Suppressor macrophage (primary cell): ENCODE measurements around the gene ZNF587.
"Not testable (repeated sequence)": the region's sequence is repeated elsewhere in the genome, so short reads cannot be mapped to it uniquely, and the experiment has no call there.

ENCODE experiments used
- DNase-seq, 4 experiments: peaks; one replicate each; pipeline ENCODE4 v3.0.0-alpha.2; 2020 to 2022

ZNF587 gene

DNA sequence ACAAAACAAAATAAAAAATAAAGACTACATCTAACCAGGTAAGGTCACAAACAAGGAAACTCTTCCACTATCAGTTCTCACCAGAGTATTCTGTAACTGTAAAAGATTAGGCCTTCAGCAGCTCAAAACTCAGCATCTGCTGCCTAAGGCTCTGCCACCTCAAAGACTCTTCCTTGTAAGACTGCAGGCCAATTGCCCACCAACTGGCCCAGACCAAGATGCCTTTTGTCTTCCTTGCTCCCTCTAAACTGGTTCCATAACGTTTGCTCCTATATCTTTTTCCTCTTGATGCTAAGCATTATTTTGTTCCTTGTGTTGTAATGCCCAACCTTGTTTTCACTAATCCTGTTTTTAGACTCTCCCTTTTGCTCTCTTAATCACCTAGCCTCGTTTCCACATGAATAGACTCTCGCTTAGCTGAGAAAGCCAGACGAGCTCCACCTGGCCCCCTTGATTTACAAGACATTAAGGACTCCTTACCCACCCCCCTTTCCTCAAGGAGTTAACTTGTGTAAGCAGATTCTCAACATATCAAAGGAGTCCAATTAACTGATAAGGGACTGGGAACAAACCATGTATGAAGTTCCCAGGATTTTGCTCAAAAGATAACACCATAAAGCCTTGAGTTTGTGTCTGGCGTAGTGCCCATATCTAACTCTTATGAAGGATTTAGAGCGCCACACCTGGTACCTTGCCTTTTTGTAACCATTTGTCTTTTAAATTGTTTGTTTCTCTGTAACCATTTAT lies 37.7 kb downstream of the ZNF587 start:
- no peak for DNase-seq

DNA sequence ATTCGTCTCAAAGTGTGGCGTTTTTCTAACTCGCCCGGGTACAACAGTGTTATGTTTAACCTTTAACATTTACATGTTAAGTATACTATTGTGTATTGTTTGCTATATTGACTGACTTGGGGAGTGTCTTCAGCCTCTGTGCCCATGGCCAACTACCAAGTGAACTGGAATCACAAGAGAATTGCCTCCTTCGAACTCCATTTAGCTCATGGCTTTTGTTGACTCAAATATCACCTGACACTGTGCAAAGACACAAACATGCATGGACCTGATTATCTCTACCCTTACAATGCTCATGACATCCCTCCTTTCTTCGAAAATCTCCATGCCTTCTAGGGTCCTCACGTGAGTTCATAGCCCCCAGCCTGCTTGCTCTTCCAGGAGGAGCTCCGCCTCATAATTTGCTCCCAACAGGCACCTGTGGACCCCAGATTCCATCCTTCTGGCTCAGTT lies 38.5 kb downstream of the ZNF587 start:
- peak in 1 of 4 experiments; percentile 2 for DNase-seq

DNA sequence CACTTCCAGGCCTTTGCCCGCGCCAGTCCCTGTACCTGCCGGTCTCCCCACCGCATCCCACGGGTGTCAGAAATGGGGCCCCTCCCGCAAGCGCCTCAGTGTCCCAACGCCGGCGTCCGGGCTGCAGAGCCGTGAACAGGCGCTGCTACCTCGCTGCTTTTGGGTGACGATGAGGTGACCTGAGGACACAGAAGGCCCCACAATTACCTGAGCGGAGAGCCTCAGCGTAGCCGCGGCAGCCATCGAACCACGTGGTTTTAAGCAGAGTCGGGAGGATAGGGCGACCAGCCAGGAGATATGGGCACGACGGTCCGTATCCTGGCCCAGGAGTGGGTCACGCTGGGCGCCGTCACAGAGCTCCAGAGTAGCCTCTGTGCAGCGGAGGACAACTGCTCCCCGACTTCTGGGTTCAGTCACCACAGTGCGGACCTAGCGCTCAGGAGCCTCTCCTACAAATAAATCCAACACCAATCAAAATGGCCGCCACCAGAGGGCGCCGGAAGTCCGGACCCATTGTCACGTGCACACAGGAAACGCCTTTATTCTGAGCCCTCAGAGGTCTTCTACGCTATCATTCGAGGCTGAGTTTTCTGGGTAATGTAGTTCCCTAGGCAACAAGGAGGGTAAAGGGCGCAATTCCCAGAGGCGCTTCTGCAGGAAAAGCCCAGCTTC lies 39.0 kb downstream of the ZNF587 start, which contains the start of gene ZNF814:
Gene ZNF814, minus strand, starts transcription at position 478 of the 672 bp plus-strand sequence. Its CDS starts 235 bp downstream, at position 243.
- peak; percentile 87 to 90 (median 88) for DNase-seq

DNA sequence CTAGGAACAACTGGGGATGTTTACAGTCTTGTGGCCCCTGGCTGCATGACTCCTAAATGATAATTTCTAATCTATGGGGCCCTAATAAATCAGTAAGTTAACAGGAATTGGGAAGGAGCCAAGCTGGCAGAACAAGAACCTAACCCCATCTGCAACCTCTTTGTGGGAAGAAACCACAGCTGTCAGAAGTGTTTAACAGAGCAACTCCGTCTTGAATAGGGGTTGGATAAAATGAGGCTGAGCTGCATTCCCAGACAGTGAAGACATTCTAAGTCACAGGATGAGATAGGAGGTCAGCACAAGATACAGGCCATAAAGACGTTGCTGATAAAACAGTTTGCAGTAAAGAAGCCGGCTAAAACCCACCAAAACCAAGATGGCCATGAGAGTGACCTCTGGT lies 41.0 kb downstream of the ZNF587 start:
- DNase-seq: not testable (repeated sequence)

DNA sequence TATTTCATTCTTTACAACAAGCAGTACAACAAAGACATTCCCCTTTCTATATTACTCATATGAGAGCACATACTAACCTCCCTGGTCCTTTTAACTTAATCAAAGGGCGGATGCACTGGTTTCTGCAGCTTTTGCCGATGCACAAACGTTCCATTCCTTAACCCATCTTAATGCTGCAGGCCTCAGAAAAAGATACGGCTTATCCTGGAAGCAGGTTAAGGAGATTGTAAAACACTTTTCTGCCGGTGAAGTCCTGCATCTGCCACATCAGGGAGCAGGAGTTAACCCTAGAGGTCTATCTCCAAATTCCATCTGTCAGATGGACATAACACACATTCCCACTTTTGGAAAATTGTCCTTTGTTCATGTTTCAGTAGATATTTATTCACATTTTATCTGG lies 50.7 kb downstream of the ZNF587 start:
- DNase-seq: no peak

DNA sequence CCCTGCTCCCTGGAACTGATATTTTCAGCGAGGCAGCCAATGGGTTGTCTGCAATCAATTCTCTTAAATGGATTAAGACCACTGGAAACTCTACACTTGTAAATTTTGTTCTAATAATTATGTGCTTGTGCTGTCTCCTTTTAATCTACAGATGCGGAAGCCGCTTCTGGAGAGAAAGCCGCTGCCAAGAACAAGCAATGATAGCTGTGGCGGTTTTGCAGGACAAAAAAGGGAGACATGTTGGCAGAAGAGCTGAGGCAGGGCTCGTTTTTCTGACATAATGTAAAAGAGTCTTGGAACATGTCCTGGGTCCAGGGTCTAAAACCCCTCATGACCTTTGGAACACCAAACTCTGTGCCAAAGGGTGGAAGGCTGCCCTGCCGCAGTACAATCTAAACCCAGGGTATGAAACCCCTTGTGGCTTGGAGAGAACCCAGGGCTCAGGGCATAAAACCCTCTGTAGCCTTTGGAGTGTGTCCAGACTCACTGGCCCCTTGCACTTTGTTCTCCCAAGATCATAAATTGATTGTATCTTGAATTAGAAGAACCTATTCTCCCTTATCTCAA lies 54.0 kb downstream of the ZNF587 start:
- no peak for DNase-seq

DNA sequence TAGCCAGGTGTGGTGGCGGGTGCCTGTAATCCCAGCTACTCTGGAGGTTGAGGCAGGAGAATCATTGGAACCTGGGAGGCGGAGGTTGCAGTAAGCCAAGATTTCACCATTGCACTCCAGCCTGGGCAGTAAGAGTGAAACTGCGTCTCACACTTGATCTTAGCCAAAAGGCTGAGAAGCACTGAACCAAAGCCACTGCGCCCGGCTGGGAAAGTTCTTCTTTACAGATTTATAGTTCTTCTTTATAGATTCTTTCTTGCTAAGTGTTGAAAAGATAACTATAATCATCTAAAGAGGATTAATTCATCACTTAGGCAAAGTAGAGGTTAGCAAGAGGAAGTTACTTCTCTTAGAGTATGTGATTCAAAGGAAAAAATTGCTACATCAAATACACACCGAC lies 55.6 kb downstream of the ZNF587 start:
- DNase-seq: no peak

DNA sequence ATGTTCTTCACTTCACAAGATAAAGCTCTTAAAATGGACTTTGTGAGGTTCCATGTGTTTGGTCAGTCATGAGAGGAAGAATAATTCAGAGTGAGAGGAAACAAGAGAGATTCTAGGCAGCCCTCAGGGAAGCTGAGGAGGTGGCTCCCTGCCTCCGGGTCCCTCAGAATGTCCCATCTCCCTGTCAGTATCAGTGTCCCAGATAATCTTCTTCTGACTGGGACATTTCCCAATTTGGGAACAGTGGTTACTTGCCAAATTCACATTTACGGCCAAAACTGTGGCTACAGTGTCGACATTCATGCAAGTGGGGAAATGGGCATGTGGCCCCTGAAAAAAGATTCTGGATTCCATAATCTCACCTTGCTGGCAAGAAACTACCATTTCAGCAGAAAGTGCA lies 57.7 kb downstream of the ZNF587 start:
- DNase-seq: no peak

DNA sequence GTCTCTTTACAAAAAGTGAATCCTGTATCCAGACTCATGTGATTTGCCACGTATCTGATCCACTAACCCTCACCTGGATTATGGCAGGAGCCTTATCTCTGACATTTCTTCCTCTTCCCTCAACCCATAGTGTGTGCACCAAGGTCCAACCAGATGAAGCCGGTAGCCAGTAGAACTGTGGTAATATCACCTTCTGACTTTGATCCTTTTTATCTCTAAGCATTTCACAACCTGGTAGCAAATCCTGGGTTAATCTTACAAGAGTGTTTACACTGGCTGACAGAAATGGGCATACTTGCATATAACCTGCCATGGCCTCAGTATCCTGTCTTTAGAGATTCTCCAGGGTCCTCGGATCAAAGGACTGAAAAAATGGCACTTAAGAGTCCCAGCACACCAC lies 64.9 kb downstream of the ZNF587 start:
- no peak for DNase-seq
